HG02981 (cell line): Measurements from ENCODE around the gene SRM.
"Not testable (repeated sequence)": the region's sequence is repeated elsewhere in the genome, so short reads cannot be mapped to it uniquely, and the experiment has no call there.

Source experiments
- ATAC-seq: cut with Tn5 transposase; IDR thresholded peaks from one replicate; pipeline ENCODE4 v1.9.1; 2021; ENCODE audit warnings: mild to moderate bottlenecking, moderate library complexity; ENCODE audit not compliant: unreplicated experiment

The SRM gene

DNA sequence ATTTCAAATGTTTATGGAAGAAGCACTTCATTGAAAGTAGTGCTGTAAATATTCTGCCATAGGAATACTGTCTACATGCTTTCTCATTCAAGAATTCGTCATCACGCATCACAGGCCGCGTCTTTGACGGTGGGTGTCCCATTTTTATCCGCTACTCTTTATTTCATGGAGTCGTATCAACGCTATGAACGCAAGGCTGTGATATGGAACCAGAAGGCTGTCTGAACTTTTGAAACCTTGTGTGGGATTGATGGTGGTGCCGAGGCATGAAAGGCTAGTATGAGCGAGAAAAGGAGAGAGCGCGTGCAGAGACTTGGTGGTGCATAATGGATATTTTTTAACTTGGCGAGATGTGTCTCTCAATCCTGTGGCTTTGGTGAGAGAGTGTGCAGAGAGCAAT lies 36.6 kb downstream of the SRM start:
- no peak for ATAC-seq

GRCh38 chr1:11019971-11020370 lies 39.8 kb downstream of the SRM start:
- ATAC-seq = no peak

- not testable (repeated sequence) for ATAC-seq
These were observed 40.5 kb downstream of the SRM start for GRCh38 chr1:11019358-11019757.

DNA sequence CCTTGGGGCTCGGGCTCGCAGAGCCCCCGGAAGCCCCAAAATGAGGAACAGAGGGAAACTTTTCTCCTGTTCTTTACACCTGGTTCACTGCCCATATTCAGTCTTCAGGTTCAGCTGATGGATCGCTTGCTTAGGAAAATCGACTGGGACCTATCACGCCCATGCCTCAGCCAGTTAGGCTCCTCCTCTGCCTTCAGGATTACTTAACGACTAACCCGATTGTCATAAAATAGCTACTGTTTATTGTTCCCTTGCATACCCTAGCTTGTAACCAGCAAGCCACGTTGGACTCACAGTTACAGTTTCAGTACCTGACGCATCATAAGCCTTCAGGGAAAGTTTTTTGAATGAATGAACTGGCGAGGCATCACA lies 46.7 kb downstream of the SRM start:
- peak; percentile 6 for ATAC-seq

GRCh38 chr1:11012260-11013159 lies 47.3 kb downstream of the SRM start, which contains the start of gene TARDBP:
TSS of gene TARDBP (plus strand) at chr1:11012654. CDS start at chr1:11013728, 1,074 bp downstream.
- ATAC-seq = peak; percentile 86
